WTC11 (cell line): ENCODE measurements around the gene NDST3. TPM values are rescaled to one million over a fixed set of nuclear protein-coding genes. Genes with fewer than 3 reads are reported as not detected.

Experiments
- ATAC-seq: fragments of 200-7000 bp; cut with Tn5 transposase; 2 replicates; pipeline ENCODE4 v1.10.0; 2021; ENCODE audit warnings: mild to moderate bottlenecking, moderate library complexity
- CTCF ChIA-PET: fragments of 300-600 bp; sonication (Branson Sonifier 250); formaldehyde crosslinking; loops from one replicate; lab custom pipeline; 2021; ENCODE audit warnings: antibody characterized with exemption; lab: Charles Lee
- POLR2A ChIA-PET: fragments of 350-600 bp; sonication (Branson Sonifier 250); formaldehyde crosslinking; loops from one replicate; lab custom pipeline; 2021; ENCODE audit warnings: antibody characterized with exemption; lab: Charles Lee
- DNase-seq: peaks from one replicate; pipeline ENCODE4 v3.0.0; 2021; ENCODE audit warnings: low spot score
- H3K27ac Mint-ChIP-seq: 2 replicates; pipeline ENCODE4 v1.8.0; 2021; ENCODE audit warnings: mixed read lengths
- H3K27me3 Mint-ChIP-seq: 2 replicates; pipeline ENCODE4 v1.8.0; 2021; ENCODE audit warnings: low read depth, mild to moderate bottlenecking, moderate library complexity, mixed read lengths
- H3K36me3 Mint-ChIP-seq: 2 replicates; pipeline ENCODE4 v1.8.0; 2021; ENCODE audit warnings: mixed read lengths
- H3K4me1 Mint-ChIP-seq: 2 replicates; pipeline ENCODE4 v1.8.0; 2022; ENCODE audit warnings: mixed read lengths
- H3K4me3 Mint-ChIP-seq: 2 replicates; pipeline ENCODE4 v1.8.0; 2021; ENCODE audit warnings: mild to moderate bottlenecking, moderate library complexity, mixed read lengths
- H3K9me3 Mint-ChIP-seq: 2 replicates; pipeline ENCODE4 v1.8.0; 2021; ENCODE audit warnings: mixed read lengths
- ATF1 ChIP-seq: sonication (generic); formaldehyde crosslinking; IDR thresholded peaks from 2 replicates; pipeline ENCODE4 v1.8.1; 2023; ENCODE audit warnings: mild to moderate bottlenecking, moderate library complexity, missing genetic modification reagents
- CBFB ChIP-seq: sonication (generic); formaldehyde crosslinking; IDR thresholded peaks from 2 replicates; pipeline ENCODE4 v1.8.1; 2022; ENCODE audit warnings: mild to moderate bottlenecking, low read depth, missing genetic modification reagents
- CREB1 ChIP-seq: sonication (generic); formaldehyde crosslinking; IDR thresholded peaks from 2 replicates; pipeline ENCODE4 v1.8.0; 2023; ENCODE audit warnings: mild to moderate bottlenecking, missing genetic modification reagents
- CREM ChIP-seq: sonication (generic); formaldehyde crosslinking; IDR thresholded peaks from 2 replicates; pipeline ENCODE4 v1.8.1; 2022; ENCODE audit warnings: mild to moderate bottlenecking, missing genetic modification reagents, moderate library complexity
- ELF4 ChIP-seq: sonication (generic); formaldehyde crosslinking; IDR thresholded peaks from 2 replicates; pipeline ENCODE4 v1.8.1; 2022; ENCODE audit warnings: low read depth, mild to moderate bottlenecking, moderate library complexity, missing genetic modification reagents
- EMX1 ChIP-seq: fragments of 250-450 bp; sonication (Bioruptor Pico); IDR thresholded peaks from 2 replicates; pipeline ENCODE4 v1.8.0; 2021; ENCODE audit warnings: mild to moderate bottlenecking
- FOXK1 ChIP-seq: sonication (generic); formaldehyde crosslinking; IDR thresholded peaks from 2 replicates; pipeline ENCODE4 v1.8.0; 2022; ENCODE audit warnings: mild to moderate bottlenecking, moderate library complexity, missing genetic modification reagents
- FOXP1 ChIP-seq: sonication (generic); formaldehyde crosslinking; IDR thresholded peaks from 2 replicates; pipeline ENCODE4 v1.8.0; 2022; ENCODE audit warnings: missing genetic modification reagents, mild to moderate bottlenecking, moderate library complexity, borderline replicate concordance
- HMGA2 ChIP-seq: fragments of 250-450 bp; sonication (Bioruptor Pico); IDR thresholded peaks from 2 replicates; pipeline ENCODE4 v1.4.0; 2021; ENCODE audit warnings: mild to moderate bottlenecking, moderate library complexity
- NFATC4 ChIP-seq: fragments of 250-450 bp; sonication (Bioruptor Pico); IDR thresholded peaks from 2 replicates; pipeline ENCODE4 v1.9.0; 2021; ENCODE audit warnings: mild to moderate bottlenecking
- NFE2L1 ChIP-seq: sonication (generic); formaldehyde crosslinking; IDR thresholded peaks from 2 replicates; pipeline ENCODE4 v1.8.1; 2023; ENCODE audit warnings: missing genetic modification reagents
- NR2C2 ChIP-seq: sonication (generic); formaldehyde crosslinking; IDR thresholded peaks from 2 replicates; pipeline ENCODE4 v1.8.0; 2022; ENCODE audit warnings: mild to moderate bottlenecking, missing genetic modification reagents
- NR3C1 ChIP-seq: sonication (generic); formaldehyde crosslinking; conservative IDR thresholded peaks from 2 replicates; pipeline ENCODE4 v1.8.1; 2023; ENCODE audit warnings: low read depth, mild to moderate bottlenecking, missing genetic modification reagents
- PRDM15 ChIP-seq: sonication (generic); formaldehyde crosslinking; IDR thresholded peaks from 2 replicates; pipeline ENCODE4 v1.8.0; 2022; ENCODE audit warnings: missing genetic modification reagents
- USF1 ChIP-seq: sonication (generic); formaldehyde crosslinking; IDR thresholded peaks from 2 replicates; pipeline ENCODE4 v1.8.0; 2022; ENCODE audit warnings: mild to moderate bottlenecking, missing genetic modification reagents
- ZBTB21 ChIP-seq: sonication (generic); formaldehyde crosslinking; IDR thresholded peaks from 2 replicates; pipeline ENCODE4 v1.8.1; 2023; ENCODE audit warnings: mild to moderate bottlenecking, missing genetic modification reagents, borderline replicate concordance
- ZNF121 ChIP-seq: sonication (generic); formaldehyde crosslinking; IDR thresholded peaks from 2 replicates; pipeline ENCODE4 v1.8.0; 2023; ENCODE audit warnings: missing genetic modification reagents
- ZNF219 ChIP-seq: sonication (generic); formaldehyde crosslinking; IDR thresholded peaks from 2 replicates; pipeline ENCODE4 v1.8.0; 2023; ENCODE audit warnings: missing genetic modification reagents, mild to moderate bottlenecking, borderline replicate concordance
- ZNF396 ChIP-seq: fragments of 250-450 bp; sonication (Bioruptor Pico); IDR thresholded peaks from 2 replicates; pipeline ENCODE4 v1.8.0; 2021; ENCODE audit warnings: mild to moderate bottlenecking, moderate library complexity, borderline replicate concordance
- ZNF423 ChIP-seq: fragments of 250-450 bp; sonication (Bioruptor Pico); IDR thresholded peaks from 2 replicates; pipeline ENCODE4 v2.1.2; 2022; ENCODE audit warnings: mild to moderate bottlenecking, moderate library complexity
- ZNF671 ChIP-seq: fragments of 250-450 bp; sonication (Bioruptor Pico); IDR thresholded peaks from 2 replicates; pipeline ENCODE4 v1.8.0; 2021; ENCODE audit warnings: mild to moderate bottlenecking
- total RNA-seq: library from RNA; stranded (reverse); gene quantifications from 3 replicates; pipeline ENCODE4 v1.2.3, GENCODE V29; 2021

The NDST3 gene
- total RNA-seq, 1 experiment from 2014 or later = 0.37 TPM

- TF ChIP-seq ZNF396 (no peak), FOXP1 (CRISPR knock-in tag) (no peak), EMX1 (CRISPR knock-in tag) (no peak), NR3C1 (CRISPR knock-in tag) (no peak)
Observed at GRCh38 chr4:118273642-118274041, 239.4 kb downstream of the NDST3 start (continued).

- Mint-ChIP-seq H3K9me3 (peaks cover 6% of the 10 kb centered on the region), H3K27ac (no peak overlapping the region), H3K4me3 (no peak overlapping the region), H3K36me3 (peaks cover 28% of the 10 kb centered on the region), H3K27me3 (no peaks in the 10 kb centered on the region; the same call in 1 of the 2 replicates), H3K4me1 (peaks cover 21% of the 10 kb centered on the region)
- ChIA-PET POLR2A (no interaction called here), CTCF (no interaction called here)
- no peak for DNase-seq
- no peak for TF ChIP-seq ZNF671 (CRISPR knock-in tag)
- no peak for TF ChIP-seq NR2C2
- TF ChIP-seq HMGA2 (CRISPR knock-in tag) = no peak
- no peak for TF ChIP-seq ZBTB21 (CRISPR knock-in tag)
- ATAC-seq = no peak
Observed at GRCh38 chr4:118276580-118276979, 242.3 kb downstream of the NDST3 start.

GRCh38 chr4:118277243-118277642 lies 243.0 kb downstream of the NDST3 start:
- H3K27ac Mint-ChIP-seq = no peak overlapping the region
- ChIA-PET POLR2A (no interaction called here), CTCF (no interaction called here)
- ATAC-seq (no peak), DNase-seq (no peak)
- TF ChIP-seq CREM (CRISPR knock-in tag) (no peak), ELF4 (CRISPR knock-in tag) (no peak), ZBTB21 (CRISPR knock-in tag) (no peak), CBFB (CRISPR knock-in tag) (no peak), CREB1 (CRISPR knock-in tag) (no peak), NFATC4 (CRISPR knock-in tag) (no peak), NFE2L1 (CRISPR knock-in tag) (no peak), FOXK1 (CRISPR knock-in tag) (no peak), ZNF219 (CRISPR knock-in tag) (no peak), ZNF121 (CRISPR knock-in tag) (no peak), USF1 (no peak), ZNF423 (CRISPR knock-in tag) (no peak), ATF1 (CRISPR knock-in tag) (no peak), PRDM15 (CRISPR knock-in tag) (no peak)
- no peak overlapping the region for H3K4me3 Mint-ChIP-seq
- H3K36me3 Mint-ChIP-seq = peaks cover 28% of the 10 kb centered on the region
- H3K27me3 Mint-ChIP-seq = no peaks in the 10 kb centered on the region; the same call in 1 of the 2 replicates
- H3K4me1 Mint-ChIP-seq = peaks cover 27% of the 10 kb centered on the region
- peaks cover 6% of the 10 kb centered on the region for H3K9me3 Mint-ChIP-seq
